ENCODE measurements around the gene PRAC1. TPM values are rescaled to one million over a fixed set of nuclear protein-coding genes. Genes with fewer than 3 reads are reported as not detected.
A peak's percentile ranks its signal among the peaks of the same experiment; 100 is the strongest.

The PRAC1 gene
- total RNA-seq, 2 donors from 2014 or later = not detected

- no peaks in the 10 kb centered on the region for H3K4me1 Mint-ChIP-seq
- H3K36me3 Mint-ChIP-seq (ENCODE audit: low read depth) = no peaks in the 10 kb centered on the region
- H3K27me3 Mint-ChIP-seq = peaks cover 55% of the 10 kb centered on the region
- ATAC-seq (replicated peaks) = no peak
- no peak overlapping the region for H3K4me3 Mint-ChIP-seq
- H3K27ac Mint-ChIP-seq = no peak overlapping the region
- H3K9me3 Mint-ChIP-seq = no peaks in the 10 kb centered on the region
Measured at GRCh38 chr17:48711128-48711527, 11.2 kb downstream of the PRAC1 start.

- Mint-ChIP-seq H3K27ac (no peak overlapping the region), H3K9me3 (no peaks in the 10 kb centered on the region), H3K36me3 (ENCODE audit: low read depth) (no peaks in the 10 kb centered on the region), H3K27me3 (peaks cover 65% of the 10 kb centered on the region), H3K4me3 (no peak overlapping the region), H3K4me1 (no peaks in the 10 kb centered on the region)
- no peak for ATAC-seq (replicated peaks)
Measured at GRCh38 chr17:48704361-48705248, 17.7 kb downstream of the PRAC1 start.

GRCh38 chr17:48701864-48702532, 20.3 kb downstream of the PRAC1 start:
- Mint-ChIP-seq H3K9me3 (no peaks in the 10 kb centered on the region), H3K4me1 (no peaks in the 10 kb centered on the region), H3K27me3 (peaks cover 54% of the 10 kb centered on the region), H3K27ac (no peak overlapping the region), H3K36me3 (ENCODE audit: low read depth) (no peaks in the 10 kb centered on the region), H3K4me3 (no peak overlapping the region)
- no peak for ATAC-seq (replicated peaks)

- Mint-ChIP-seq H3K4me1 (no peaks in the 10 kb centered on the region), H3K4me3 (no peak overlapping the region), H3K36me3 (ENCODE audit: low read depth) (no peaks in the 10 kb centered on the region), H3K9me3 (no peaks in the 10 kb centered on the region), H3K27ac (no peak overlapping the region), H3K27me3 (peaks cover 30% of the 10 kb centered on the region)
- no peak for ATAC-seq (replicated peaks)
Measured at GRCh38 chr17:48693178-48693577, 29.1 kb downstream of the PRAC1 start.

- no peak overlapping the region for H3K27ac Mint-ChIP-seq
- no peak overlapping the region for H3K4me3 Mint-ChIP-seq
Measured at GRCh38 chr17:48692049-48692448, 30.3 kb downstream of the PRAC1 start.

GRCh38 chr17:48690655-48691054, 31.7 kb downstream of the PRAC1 start:
- H3K27ac Mint-ChIP-seq = no peak overlapping the region
- no peak overlapping the region for H3K4me3 Mint-ChIP-seq
- H3K27me3 Mint-ChIP-seq = peaks cover 16% of the 10 kb centered on the region
- H3K9me3 Mint-ChIP-seq = no peaks in the 10 kb centered on the region
- no peaks in the 10 kb centered on the region for H3K36me3 Mint-ChIP-seq (ENCODE audit: low read depth)
- ATAC-seq (replicated peaks) = no peak
- H3K4me1 Mint-ChIP-seq = no peaks in the 10 kb centered on the region

More at GRCh38 chr17:48692049-48692448, 30.3 kb downstream of the PRAC1 start:
- H3K27me3 Mint-ChIP-seq = peaks cover 23% of the 10 kb centered on the region
- no peak for ATAC-seq (replicated peaks)
- no peaks in the 10 kb centered on the region for H3K9me3 Mint-ChIP-seq
- H3K36me3 Mint-ChIP-seq (ENCODE audit: low read depth) = no peaks in the 10 kb centered on the region
- no peaks in the 10 kb centered on the region for H3K4me1 Mint-ChIP-seq

GRCh38 chr17:48681609-48682008, 40.7 kb downstream of the PRAC1 start:
- H3K27ac Mint-ChIP-seq = no peak overlapping the region
- no peak overlapping the region for H3K4me3 Mint-ChIP-seq
- no peak for ATAC-seq (replicated peaks)
- no peaks in the 10 kb centered on the region for H3K9me3 Mint-ChIP-seq
- no peaks in the 10 kb centered on the region for H3K36me3 Mint-ChIP-seq (ENCODE audit: low read depth)
- peaks cover 36% of the 10 kb centered on the region for H3K27me3 Mint-ChIP-seq
- no peaks in the 10 kb centered on the region for H3K4me1 Mint-ChIP-seq

GRCh38 chr17:48679385-48680096, 42.8 kb downstream of the PRAC1 start:
- no peaks in the 10 kb centered on the region for H3K9me3 Mint-ChIP-seq
- H3K27me3 Mint-ChIP-seq = peaks cover 33% of the 10 kb centered on the region

GRCh38 chr17:48678141-48678971, 44.0 kb downstream of the PRAC1 start:
- Mint-ChIP-seq H3K36me3 (ENCODE audit: low read depth) (no peaks in the 10 kb centered on the region), H3K27me3 (peaks cover 33% of the 10 kb centered on the region), H3K9me3 (no peaks in the 10 kb centered on the region), H3K4me1 (no peaks in the 10 kb centered on the region), H3K4me3 (no peak overlapping the region), H3K27ac (no peak overlapping the region)
- ATAC-seq (replicated peaks) = peak; percentile 82

More at GRCh38 chr17:48679385-48680096, 42.8 kb downstream of the PRAC1 start:
- Mint-ChIP-seq H3K4me3 (no peak overlapping the region), H3K27ac (no peak overlapping the region), H3K4me1 (no peaks in the 10 kb centered on the region), H3K36me3 (ENCODE audit: low read depth) (no peaks in the 10 kb centered on the region)
- no peak for ATAC-seq (replicated peaks)

- peaks cover 31% of the 10 kb centered on the region for H3K27me3 Mint-ChIP-seq
- H3K36me3 Mint-ChIP-seq (ENCODE audit: low read depth) = no peaks in the 10 kb centered on the region
- H3K4me3 Mint-ChIP-seq = no peak overlapping the region
- no peaks in the 10 kb centered on the region for H3K9me3 Mint-ChIP-seq
- H3K4me1 Mint-ChIP-seq = no peaks in the 10 kb centered on the region
- H3K27ac Mint-ChIP-seq = no peak overlapping the region
- ATAC-seq (replicated peaks) = no peak
Measured at GRCh38 chr17:48676963-48677558, 45.3 kb downstream of the PRAC1 start.

- H3K9me3 Mint-ChIP-seq = no peaks in the 10 kb centered on the region
- no peaks in the 10 kb centered on the region for H3K36me3 Mint-ChIP-seq (ENCODE audit: low read depth)
- no peaks in the 10 kb centered on the region for H3K4me1 Mint-ChIP-seq
- H3K27ac Mint-ChIP-seq = no peak overlapping the region
- H3K27me3 Mint-ChIP-seq = peaks cover 23% of the 10 kb centered on the region
- H3K4me3 Mint-ChIP-seq = no peak overlapping the region
- no peak for ATAC-seq (replicated peaks)
Measured at GRCh38 chr17:48672340-48672739, 50.0 kb downstream of the PRAC1 start.

All from activated T-helper 17 cell treated with anti-CD3 and anti-CD28 coated beads, Interleukin-2, amount 50 U/mL, for 72 hours (primary cell).